Activated naive CD4-positive, alpha-beta T cell treated with anti-CD3 and anti-CD28 coated beads for 36 hours (primary cell): ENCODE measurements around the gene CRTC1. TPM values are rescaled to one million over a fixed set of nuclear protein-coding genes. Genes with fewer than 3 reads are reported as not detected.

Experiments used
- CTCF ChIA-PET: fragments of 350-600 bp; sonication (Branson Sonifier 250); formaldehyde crosslinking; loops from one replicate; lab custom pipeline; 2021; ENCODE audit warnings: antibody characterized with exemption; lab: Charles Lee
- DNase-seq: peaks from one replicate; pipeline ENCODE4 v3.0.0-alpha.2; 2020
- H3K27ac Mint-ChIP-seq: one replicate; pipeline ENCODE4 v1.8.0; 2021; ENCODE audit warnings: mild to moderate bottlenecking, mixed read lengths
- H3K27me3 Mint-ChIP-seq: one replicate; pipeline ENCODE4 v1.8.0; 2021; ENCODE audit warnings: low read depth, mixed read lengths
- H3K36me3 Mint-ChIP-seq: one replicate; pipeline ENCODE4 v1.8.0; 2021; ENCODE audit warnings: low read depth, mixed read lengths
- H3K4me1 Mint-ChIP-seq: one replicate; pipeline ENCODE4 v1.8.0; 2021; ENCODE audit warnings: low read depth, mixed read lengths
- H3K4me3 Mint-ChIP-seq: one replicate; pipeline ENCODE4 v1.8.0; 2021; ENCODE audit warnings: mild to moderate bottlenecking, moderate library complexity, mixed read lengths
- H3K9me3 Mint-ChIP-seq: one replicate; pipeline ENCODE4 v1.8.0; 2021; ENCODE audit warnings: mixed read lengths
- intact Hi-C: fragments of 100-400 bp; cut with micrococcal nuclease; formaldehyde crosslinking; loops from one replicate; pipeline ENCODE4 v1.15.1; 2023
- total RNA-seq, 2 experiments: library from RNA; stranded (reverse); gene quantifications; one replicate each; pipeline ENCODE4 v1.2.3, GENCODE V29; 2021

Gene CRTC1
- total RNA-seq, 2 experiments from 2014 or later = 4.0 to 4.2 TPM

GRCh38 chr19:18754501-18754900 is 71.0 kb downstream of the CRTC1 start:
- H3K27ac Mint-ChIP-seq = no peak overlapping the region
- DNase-seq = no peak
- no peaks in the 10 kb centered on the region for H3K9me3 Mint-ChIP-seq
- intact Hi-C loops = no loop called here
- no peaks in the 10 kb centered on the region for H3K27me3 Mint-ChIP-seq
- CTCF ChIA-PET = no interaction called here
- H3K4me1 Mint-ChIP-seq = no peaks in the 10 kb centered on the region
- peaks cover 6% of the 10 kb centered on the region for H3K36me3 Mint-ChIP-seq
- no peak overlapping the region for H3K4me3 Mint-ChIP-seq

GRCh38 chr19:18756896-18757295 is 73.4 kb downstream of the CRTC1 start:
- no peaks in the 10 kb centered on the region for H3K4me1 Mint-ChIP-seq
- intact Hi-C loops = no loop called here
- H3K27me3 Mint-ChIP-seq = no peaks in the 10 kb centered on the region
- CTCF ChIA-PET = no interaction called here
- H3K36me3 Mint-ChIP-seq = peaks cover 4% of the 10 kb centered on the region
- H3K27ac Mint-ChIP-seq = no peak overlapping the region
- no peak overlapping the region for H3K4me3 Mint-ChIP-seq
- DNase-seq = no peak
- no peaks in the 10 kb centered on the region for H3K9me3 Mint-ChIP-seq

DNA sequence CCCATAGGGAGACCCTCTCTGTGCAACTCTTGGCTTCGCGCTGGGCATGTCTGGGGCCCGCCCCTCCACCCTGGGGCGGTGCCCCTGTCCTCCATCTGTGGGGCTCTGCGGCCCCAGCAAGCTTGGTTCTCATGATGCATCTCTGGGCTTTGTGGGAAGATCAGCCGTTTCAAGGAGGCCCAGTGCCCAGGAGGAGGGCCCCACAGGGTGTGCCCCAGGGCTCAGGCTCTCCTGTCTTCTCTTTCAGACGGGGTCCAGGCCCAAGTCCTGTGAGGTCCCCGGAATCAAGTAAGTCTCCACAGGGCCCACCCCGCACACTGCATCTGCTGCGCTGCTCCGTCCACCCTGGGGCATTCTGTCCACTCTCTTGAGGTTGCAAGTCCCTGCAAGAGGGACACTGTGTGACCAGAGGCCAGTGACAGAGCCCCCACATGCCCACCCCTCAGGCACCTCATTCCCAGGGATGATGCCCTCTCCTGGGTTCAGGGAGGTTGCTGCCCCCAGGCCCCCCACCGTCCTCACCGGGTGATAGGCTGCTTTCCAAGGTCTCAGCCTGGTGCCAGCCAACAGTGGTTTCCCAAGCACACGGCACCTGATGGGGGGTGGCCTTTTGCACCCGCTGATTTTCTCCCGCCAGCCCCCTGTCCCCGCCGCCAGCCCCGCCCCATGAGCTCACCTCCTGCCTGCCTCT is 76.0 kb downstream of the CRTC1 start:
- no peak overlapping the region for H3K27ac Mint-ChIP-seq

GRCh38 chr19:18759995-18760426 is 76.5 kb downstream of the CRTC1 start:
- Mint-ChIP-seq H3K36me3 (no peaks in the 10 kb centered on the region), H3K9me3 (no peaks in the 10 kb centered on the region), H3K27ac (no peak overlapping the region), H3K4me1 (no peaks in the 10 kb centered on the region), H3K27me3 (no peaks in the 10 kb centered on the region), H3K4me3 (no peak overlapping the region)
- CTCF ChIA-PET = no interaction called here
- intact Hi-C loops = no loop called here
- DNase-seq = no peak

More for the DNA sequence above, 76.0 kb downstream of the CRTC1 start:
- no peak for DNase-seq
- no peaks in the 10 kb centered on the region for H3K36me3 Mint-ChIP-seq
- H3K27me3 Mint-ChIP-seq = no peaks in the 10 kb centered on the region
- CTCF ChIA-PET = interaction anchor here (0.7 kb wide), 1 partner anchor 10 kb away, joined by 3 read pairs; no protein-coding TSS in a partner anchor
- H3K9me3 Mint-ChIP-seq = no peaks in the 10 kb centered on the region
- intact Hi-C loops = no loop called here
- no peak overlapping the region for H3K4me3 Mint-ChIP-seq
- H3K4me1 Mint-ChIP-seq = no peaks in the 10 kb centered on the region

- no peaks in the 10 kb centered on the region for H3K36me3 Mint-ChIP-seq
- H3K4me1 Mint-ChIP-seq = no peaks in the 10 kb centered on the region
- H3K9me3 Mint-ChIP-seq = no peaks in the 10 kb centered on the region
- H3K4me3 Mint-ChIP-seq = no peak overlapping the region
- no peaks in the 10 kb centered on the region for H3K27me3 Mint-ChIP-seq
- H3K27ac Mint-ChIP-seq = no peak overlapping the region
- DNase-seq = no peak
- CTCF ChIA-PET = no interaction called here
- intact Hi-C loops = no loop called here
Observed at GRCh38 chr19:18760440-18761383, 77.2 kb downstream of the CRTC1 start.

GRCh38 chr19:18761531-18762110 is 78.1 kb downstream of the CRTC1 start:
- CTCF ChIA-PET = no interaction called here
- no peak overlapping the region for H3K27ac Mint-ChIP-seq
- H3K4me3 Mint-ChIP-seq = no peak overlapping the region
- H3K9me3 Mint-ChIP-seq = no peaks in the 10 kb centered on the region
- intact Hi-C loops = no loop called here
- no peaks in the 10 kb centered on the region for H3K4me1 Mint-ChIP-seq
- no peaks in the 10 kb centered on the region for H3K27me3 Mint-ChIP-seq
- H3K36me3 Mint-ChIP-seq = no peaks in the 10 kb centered on the region
- no peak for DNase-seq

GRCh38 chr19:18762125-18763023 is 78.9 kb downstream of the CRTC1 start:
- intact Hi-C loops = no loop called here
- Mint-ChIP-seq H3K27ac (no peak overlapping the region), H3K9me3 (no peaks in the 10 kb centered on the region), H3K4me3 (no peak overlapping the region), H3K36me3 (no peaks in the 10 kb centered on the region), H3K27me3 (no peaks in the 10 kb centered on the region), H3K4me1 (no peaks in the 10 kb centered on the region)
- no peak for DNase-seq
- CTCF ChIA-PET = no interaction called here

- CTCF ChIA-PET = no interaction called here
- H3K27ac Mint-ChIP-seq = no peak overlapping the region
Observed at GRCh38 chr19:18763674-18764590, 80.5 kb downstream of the CRTC1 start.

DNA sequence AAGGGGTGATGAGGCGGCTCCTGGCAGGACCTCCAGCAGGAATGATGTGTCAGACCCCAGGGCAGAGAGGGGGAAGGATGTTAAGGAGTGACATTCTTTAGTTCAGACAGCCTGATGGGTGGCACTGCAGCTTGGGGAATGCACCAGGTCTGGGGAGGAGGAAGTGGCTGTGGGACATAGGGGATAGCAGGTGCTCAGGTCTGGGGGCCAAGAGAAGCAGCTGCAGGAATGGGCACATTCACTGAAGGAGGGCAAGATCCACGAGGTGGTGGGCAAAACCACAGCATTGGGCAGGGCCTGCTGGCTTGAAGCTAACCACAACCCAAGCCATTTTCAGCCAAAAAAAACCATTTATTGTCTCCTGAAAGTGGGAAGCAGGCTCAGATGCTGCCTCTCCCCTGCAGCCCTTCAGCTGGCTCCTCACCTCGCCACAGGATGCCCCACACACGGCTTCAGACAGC is 81.1 kb downstream of the CRTC1 start:
- Mint-ChIP-seq H3K9me3 (no peaks in the 10 kb centered on the region), H3K4me3 (no peak overlapping the region), H3K4me1 (no peaks in the 10 kb centered on the region), H3K27ac (no peak overlapping the region), H3K27me3 (no peaks in the 10 kb centered on the region), H3K36me3 (no peaks in the 10 kb centered on the region)
- intact Hi-C loops = no loop called here
- DNase-seq = no peak
- CTCF ChIA-PET = no interaction called here

More at GRCh38 chr19:18763674-18764590, 80.5 kb downstream of the CRTC1 start:
- H3K4me1 Mint-ChIP-seq = no peaks in the 10 kb centered on the region
- intact Hi-C loops = no loop called here
- no peaks in the 10 kb centered on the region for H3K27me3 Mint-ChIP-seq
- H3K36me3 Mint-ChIP-seq = no peaks in the 10 kb centered on the region
- H3K4me3 Mint-ChIP-seq = no peak overlapping the region
- no peaks in the 10 kb centered on the region for H3K9me3 Mint-ChIP-seq
- no peak for DNase-seq

DNA sequence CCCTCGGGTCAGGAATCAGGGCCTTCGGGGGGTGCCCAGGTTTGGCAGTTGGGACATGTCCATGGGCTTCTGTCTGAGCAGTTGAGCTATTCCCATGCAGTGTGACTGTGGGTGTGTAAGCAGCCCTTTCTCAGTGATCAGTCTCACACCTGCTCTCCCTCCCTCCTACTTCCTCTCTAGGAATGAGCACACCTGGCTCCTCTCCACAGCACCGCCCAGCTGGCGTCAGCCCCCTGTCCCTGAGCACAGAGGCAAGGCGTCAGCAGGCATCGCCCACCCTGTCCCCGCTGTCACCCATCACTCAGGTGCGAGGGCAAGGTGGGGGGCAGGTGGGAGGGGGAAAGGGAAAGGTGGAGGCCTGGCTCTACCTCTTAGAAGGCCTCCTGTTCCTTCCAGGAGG is 81.7 kb downstream of the CRTC1 start:
- no peak for DNase-seq
- no peaks in the 10 kb centered on the region for H3K27me3 Mint-ChIP-seq
- H3K36me3 Mint-ChIP-seq = no peaks in the 10 kb centered on the region
- H3K4me1 Mint-ChIP-seq = no peaks in the 10 kb centered on the region
- intact Hi-C loops = no loop called here
- H3K4me3 Mint-ChIP-seq = no peak overlapping the region
- no peaks in the 10 kb centered on the region for H3K9me3 Mint-ChIP-seq
- CTCF ChIA-PET = no interaction called here
- H3K27ac Mint-ChIP-seq = no peak overlapping the region
